HepG2 (cell line): Measurements from ENCODE around the gene ZBP1. TPM values are rescaled to one million over a fixed set of nuclear protein-coding genes. Genes with fewer than 3 reads are reported as not detected.

Experiments used
- ARID3A ChIP-seq: IDR thresholded peaks from 2 replicates; pipeline ENCODE4 v1.6.1; 2012; ENCODE audit warnings: low read depth, low read length, improper control_type of control experiment
- ASH2L ChIP-seq: fragments of 300-600, 200-600 bp; sonication (generic); IDR thresholded peaks from 2 replicates; pipeline ENCODE4 v1.7.0; 2017; ENCODE audit warnings: low read depth, mild to moderate bottlenecking, moderate library complexity, mixed read lengths, low read length; ENCODE audit not compliant: insufficient read length
- FOXP1 ChIP-seq, 2 experiments: fragments of 450-650 bp in 1 of 2; IDR thresholded peaks; 2 replicates each; pipeline ENCODE4 v1.6.1; 2017 to 2018; ENCODE audit warnings: antibody characterized with exemption in 1 of 2
- NFATC3 ChIP-seq: sonication (generic); formaldehyde crosslinking; IDR thresholded peaks from 2 replicates; pipeline ENCODE4 v1.5.1; 2020; ENCODE audit warnings: mild to moderate bottlenecking, missing genetic modification reagents
- NFE2 ChIP-seq: sonication (generic); formaldehyde crosslinking; IDR thresholded peaks from 2 replicates; pipeline ENCODE4 v1.4.0; 2020; ENCODE audit warnings: missing genetic modification reagents
- NFYB ChIP-seq: sonication (generic); formaldehyde crosslinking; IDR thresholded peaks from 2 replicates; pipeline ENCODE4 v1.4.0; 2020; ENCODE audit warnings: missing genetic modification reagents
- PHF20 ChIP-seq: sonication (generic); formaldehyde crosslinking; IDR thresholded peaks from 2 replicates; pipeline ENCODE4 v1.5.0; 2020; ENCODE audit warnings: mild to moderate bottlenecking, missing genetic modification reagents
- RFXAP ChIP-seq: sonication (generic); formaldehyde crosslinking; IDR thresholded peaks from 2 replicates; pipeline ENCODE4 v1.4.0; 2020; ENCODE audit warnings: missing genetic modification reagents, borderline replicate concordance
- SP2 ChIP-seq: sonication (generic); formaldehyde crosslinking; IDR thresholded peaks from 2 replicates; pipeline ENCODE4 v1.5.1; 2020; ENCODE audit warnings: mild to moderate bottlenecking, missing genetic modification reagents
- ZBTB2 ChIP-seq: sonication (generic); formaldehyde crosslinking; IDR thresholded peaks from 2 replicates; pipeline ENCODE4 v1.8.0; 2022; ENCODE audit warnings: low read depth, missing genetic modification reagents
- ZNF263 ChIP-seq: sonication (generic); formaldehyde crosslinking; IDR thresholded peaks from 2 replicates; pipeline ENCODE4 v1.4.0; 2020; ENCODE audit warnings: missing genetic modification reagents
- ZNF446 ChIP-seq: sonication (generic); formaldehyde crosslinking; IDR thresholded peaks from 2 replicates; pipeline ENCODE4 v1.5.0; 2020; ENCODE audit warnings: mild to moderate bottlenecking, missing genetic modification reagents
- polyA plus RNA-seq, 8 experiments: library from polyadenylated mRNA; depleted of rRNA in 3 of 8; stranded (reverse) in 7 of 8; unstranded in 1 of 8; fragments of >200 nt; fragmentation: Illumina TruSeq in 4 of 8; extraction: Trizol in 4 of 8; gene quantifications; 2 replicates each; pipeline versions ENCODE4 v1.2.1 to v1.2.3, GENCODE V29; 2011 to 2016; ENCODE audit warnings: low read depth in 4 of 8, missing spikeins in 1 of 8, mixed read lengths in 1 of 8; ENCODE audit not compliant: insufficient read depth in 1 of 8
- total RNA-seq, 5 experiments: library from RNA; depleted of rRNA; stranded (reverse); fragments of >200 nt; fragmentation: Illumina TruSeq; extraction: Trizol; gene quantifications; 2 replicates each; pipeline ENCODE4 v1.2.3, GENCODE V29; 2016; ENCODE audit warnings: low read depth in 1 of 5
- TF ChIP-seq, protein P1 (sequence below): IDR thresholded peaks from 2 replicates; pipeline ENCODE4 v1.6.1; 2016; ENCODE audit warnings: missing compliant biosample characterization, missing genetic modification reagents, borderline replicate concordance
- TF ChIP-seq, protein P2 (sequence below): sonication (generic); formaldehyde crosslinking; conservative IDR thresholded peaks from 2 replicates; pipeline ENCODE4 v1.4.0; 2020; ENCODE audit warnings: missing genetic modification reagents
- TF ChIP-seq, protein P3 (sequence below): sonication (generic); formaldehyde crosslinking; IDR thresholded peaks from 2 replicates; pipeline ENCODE4 v1.4.0; 2020; ENCODE audit warnings: missing genetic modification reagents

Gene ZBP1
- total and polyA plus RNA-seq, 2 of the 13 experiments (the other 11 are each of a cell fraction or from before 2014, with no cell fraction given) = not detected

GRCh38 chr20:57559658-57560553 is 60.3 kb downstream of the ZBP1 start (continued):
- TF ChIP-seq ARID3A (no peak), NFYB (CRISPR knock-in tag) (no peak), SP2 (CRISPR knock-in tag) (no peak; the same call in 1 of the 2 replicates), PHF20 (0 out of 2 replicates have a peak, but pooled peaks have one; percentile 2), ZNF263 (CRISPR knock-in tag) (0 out of 2 replicates have a peak, but pooled peaks have one; percentile 6), NFE2 (CRISPR knock-in tag) (no peak), ASH2L (no peak), RFXAP (CRISPR knock-in tag) (no peak), NFATC3 (CRISPR knock-in tag) (no peak), FOXP1 (IDR thresholded peaks at IDR 0.05) (no peak), FOXP1 (CRISPR knock-in tag; IDR thresholded peaks at IDR 0.05) (no peak), ZBTB2 (CRISPR knock-in tag) (no peak), ZNF446 (0 out of 2 replicates have a peak, but pooled peaks have one; percentile 1)
- TF ChIP-seq, protein P1, sequence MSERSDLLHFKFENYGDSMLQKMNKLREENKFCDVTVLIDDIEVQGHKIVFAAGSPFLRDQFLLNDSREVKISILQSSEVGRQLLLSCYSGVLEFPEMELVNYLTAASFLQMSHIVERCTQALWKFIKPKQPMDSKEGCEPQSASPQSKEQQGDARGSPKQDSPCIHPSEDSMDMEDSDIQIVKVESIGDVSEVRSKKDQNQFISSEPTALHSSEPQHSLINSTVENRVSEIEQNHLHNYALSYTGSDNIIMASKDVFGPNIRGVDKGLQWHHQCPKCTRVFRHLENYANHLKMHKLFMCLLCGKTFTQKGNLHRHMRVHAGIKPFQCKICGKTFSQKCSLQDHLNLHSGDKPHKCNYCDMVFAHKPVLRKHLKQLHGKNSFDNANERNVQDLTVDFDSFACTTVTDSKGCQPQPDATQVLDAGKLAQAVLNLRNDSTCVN = no peak
- TF ChIP-seq, protein P2, sequence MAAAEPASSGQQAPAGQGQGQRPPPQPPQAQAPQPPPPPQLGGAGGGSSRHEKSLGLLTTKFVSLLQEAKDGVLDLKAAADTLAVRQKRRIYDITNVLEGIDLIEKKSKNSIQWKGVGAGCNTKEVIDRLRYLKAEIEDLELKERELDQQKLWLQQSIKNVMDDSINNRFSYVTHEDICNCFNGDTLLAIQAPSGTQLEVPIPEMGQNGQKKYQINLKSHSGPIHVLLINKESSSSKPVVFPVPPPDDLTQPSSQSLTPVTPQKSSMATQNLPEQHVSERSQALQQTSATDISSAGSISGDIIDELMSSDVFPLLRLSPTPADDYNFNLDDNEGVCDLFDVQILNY (CRISPR knock-in tag) = no peak
- TF ChIP-seq, protein P3, sequence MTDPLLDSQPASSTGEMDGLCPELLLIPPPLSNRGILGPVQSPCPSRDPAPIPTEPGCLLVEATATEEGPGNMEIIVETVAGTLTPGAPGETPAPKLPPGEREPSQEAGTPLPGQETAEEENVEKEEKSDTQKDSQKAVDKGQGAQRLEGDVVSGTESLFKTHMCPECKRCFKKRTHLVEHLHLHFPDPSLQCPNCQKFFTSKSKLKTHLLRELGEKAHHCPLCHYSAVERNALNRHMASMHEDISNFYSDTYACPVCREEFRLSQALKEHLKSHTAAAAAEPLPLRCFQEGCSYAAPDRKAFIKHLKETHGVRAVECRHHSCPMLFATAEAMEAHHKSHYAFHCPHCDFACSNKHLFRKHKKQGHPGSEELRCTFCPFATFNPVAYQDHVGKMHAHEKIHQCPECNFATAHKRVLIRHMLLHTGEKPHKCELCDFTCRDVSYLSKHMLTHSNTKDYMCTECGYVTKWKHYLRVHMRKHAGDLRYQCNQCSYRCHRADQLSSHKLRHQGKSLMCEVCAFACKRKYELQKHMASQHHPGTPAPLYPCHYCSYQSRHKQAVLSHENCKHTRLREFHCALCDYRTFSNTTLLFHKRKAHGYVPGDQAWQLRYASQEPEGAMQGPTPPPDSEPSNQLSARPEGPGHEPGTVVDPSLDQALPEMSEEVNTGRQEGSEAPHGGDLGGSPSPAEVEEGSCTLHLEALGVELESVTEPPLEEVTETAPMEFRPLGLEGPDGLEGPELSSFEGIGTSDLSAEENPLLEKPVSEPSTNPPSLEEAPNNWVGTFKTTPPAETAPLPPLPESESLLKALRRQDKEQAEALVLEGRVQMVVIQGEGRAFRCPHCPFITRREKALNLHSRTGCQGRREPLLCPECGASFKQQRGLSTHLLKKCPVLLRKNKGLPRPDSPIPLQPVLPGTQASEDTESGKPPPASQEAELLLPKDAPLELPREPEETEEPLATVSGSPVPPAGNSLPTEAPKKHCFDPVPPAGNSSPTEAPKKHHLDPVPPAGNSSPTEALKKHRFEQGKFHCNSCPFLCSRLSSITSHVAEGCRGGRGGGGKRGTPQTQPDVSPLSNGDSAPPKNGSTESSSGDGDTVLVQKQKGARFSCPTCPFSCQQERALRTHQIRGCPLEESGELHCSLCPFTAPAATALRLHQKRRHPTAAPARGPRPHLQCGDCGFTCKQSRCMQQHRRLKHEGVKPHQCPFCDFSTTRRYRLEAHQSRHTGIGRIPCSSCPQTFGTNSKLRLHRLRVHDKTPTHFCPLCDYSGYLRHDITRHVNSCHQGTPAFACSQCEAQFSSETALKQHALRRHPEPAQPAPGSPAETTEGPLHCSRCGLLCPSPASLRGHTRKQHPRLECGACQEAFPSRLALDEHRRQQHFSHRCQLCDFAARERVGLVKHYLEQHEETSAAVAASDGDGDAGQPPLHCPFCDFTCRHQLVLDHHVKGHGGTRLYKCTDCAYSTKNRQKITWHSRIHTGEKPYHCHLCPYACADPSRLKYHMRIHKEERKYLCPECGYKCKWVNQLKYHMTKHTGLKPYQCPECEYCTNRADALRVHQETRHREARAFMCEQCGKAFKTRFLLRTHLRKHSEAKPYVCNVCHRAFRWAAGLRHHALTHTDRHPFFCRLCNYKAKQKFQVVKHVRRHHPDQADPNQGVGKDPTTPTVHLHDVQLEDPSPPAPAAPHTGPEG = no peak
